NCI-H510A treated with DMSO at 0.1 percent for 48 hours (cell line): Measurements from ENCODE around the gene ADAMTS10.
"Not testable (repeated sequence)": the region's sequence is repeated elsewhere in the genome, so short reads cannot be mapped to it uniquely, and the experiment has no call there.

ENCODE experiments used
- DNase-seq: peaks from one replicate; lab custom pipeline; 2025; lab: John Stamatoyannopoulos, UW

ADAMTS10 gene

DNA sequence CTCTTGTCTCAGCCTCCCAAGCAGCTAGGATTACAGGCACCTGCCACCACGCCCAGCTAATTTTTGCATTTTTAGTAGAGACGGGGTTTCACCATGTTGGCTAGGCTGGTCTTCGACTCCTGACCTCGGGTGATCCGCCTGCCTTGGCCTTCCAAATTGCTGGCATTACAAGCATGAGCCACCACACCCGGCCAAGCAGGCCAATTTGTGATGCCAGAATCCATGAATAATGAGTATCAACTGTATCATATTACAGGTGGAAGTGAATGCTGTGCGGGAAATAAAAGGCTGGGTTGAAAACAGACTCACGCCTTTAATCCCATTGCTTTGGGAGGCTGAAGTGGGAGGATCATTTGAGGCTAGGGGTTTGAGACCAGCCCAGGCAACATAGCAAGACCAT lies 16.3 kb upstream of the ADAMTS10 start:
- DNase-seq = no peak

DNA sequence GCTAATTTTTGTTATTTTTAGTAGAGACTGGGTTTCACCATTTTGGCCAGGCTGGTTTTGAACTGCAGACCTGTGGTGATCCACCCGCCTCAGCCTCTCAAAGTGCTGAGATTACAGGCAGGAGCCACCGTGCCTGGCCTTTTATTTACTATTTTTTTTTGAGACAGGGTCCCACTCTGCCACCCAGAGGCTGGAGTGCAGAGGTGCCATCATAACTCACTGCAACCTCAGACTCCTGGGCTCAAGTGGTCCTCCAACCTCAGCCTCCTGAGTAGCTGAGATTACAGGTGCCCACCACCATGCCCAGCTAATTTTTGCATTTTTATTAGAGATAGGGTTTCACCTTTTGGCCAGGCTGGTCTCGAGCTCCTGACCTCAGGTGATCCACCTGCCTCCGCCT lies 12.4 kb upstream of the ADAMTS10 start:
- DNase-seq = not testable (repeated sequence)

DNA sequence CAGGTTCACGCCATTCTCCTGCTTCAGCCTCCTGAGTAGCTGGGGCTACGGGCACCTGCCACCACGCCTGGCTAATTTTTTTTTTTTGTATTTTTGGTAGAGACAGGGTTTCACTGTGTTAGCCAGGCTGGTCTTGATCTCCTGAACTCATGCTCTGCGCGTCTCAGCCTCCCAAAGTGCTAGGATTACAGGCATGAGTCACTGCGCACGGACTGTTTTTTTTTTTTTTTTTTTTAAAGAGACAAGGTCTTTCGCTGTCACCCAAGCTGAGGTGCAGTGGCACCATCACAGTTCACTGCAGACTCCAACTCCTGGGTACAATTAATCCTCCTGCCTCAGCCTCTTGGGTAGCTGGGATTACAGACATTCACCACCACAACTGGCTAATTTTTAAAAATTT lies 8.2 kb upstream of the ADAMTS10 start:
- DNase-seq = no peak

DNA sequence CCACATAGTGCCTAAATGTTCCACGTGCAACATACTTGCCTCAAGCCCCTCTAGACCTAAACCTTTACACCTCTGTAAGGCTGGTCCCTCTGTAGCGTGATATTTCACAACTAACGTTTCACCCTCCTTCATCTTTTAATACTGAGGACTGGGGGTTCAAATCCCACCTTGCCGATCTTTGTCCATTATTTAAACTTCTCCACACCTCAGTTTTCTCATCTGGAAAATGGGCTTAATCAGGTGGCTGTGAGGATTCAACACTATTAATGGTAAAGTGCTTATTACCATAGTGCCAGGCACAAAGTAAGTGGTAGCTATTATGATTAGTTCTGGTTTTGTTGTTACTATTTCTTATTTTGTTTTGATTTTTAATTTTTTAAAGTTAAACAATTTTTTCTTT lies 7.5 kb upstream of the ADAMTS10 start:
- no peak for DNase-seq

DNA sequence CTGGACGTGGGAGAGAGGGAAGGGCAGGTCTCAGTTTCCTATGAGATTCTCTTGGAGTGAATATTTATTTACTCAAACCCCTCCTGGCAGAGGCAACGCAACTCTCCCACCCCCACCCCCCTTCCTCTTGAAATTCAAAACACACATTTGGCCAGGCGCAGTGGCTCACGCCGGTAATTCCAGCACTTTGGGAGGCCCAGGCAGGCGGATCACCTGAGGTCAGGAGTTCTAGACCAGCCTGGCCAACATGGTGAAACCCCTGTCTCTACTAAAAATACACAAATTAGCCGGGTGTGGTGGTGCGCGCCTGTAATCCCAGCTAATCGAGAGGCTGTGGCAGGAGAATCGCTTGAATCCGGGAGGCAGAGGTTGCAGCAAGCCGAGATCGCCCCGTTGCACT lies 6.8 kb upstream of the ADAMTS10 start:
- DNase-seq = not testable (repeated sequence)

DNA sequence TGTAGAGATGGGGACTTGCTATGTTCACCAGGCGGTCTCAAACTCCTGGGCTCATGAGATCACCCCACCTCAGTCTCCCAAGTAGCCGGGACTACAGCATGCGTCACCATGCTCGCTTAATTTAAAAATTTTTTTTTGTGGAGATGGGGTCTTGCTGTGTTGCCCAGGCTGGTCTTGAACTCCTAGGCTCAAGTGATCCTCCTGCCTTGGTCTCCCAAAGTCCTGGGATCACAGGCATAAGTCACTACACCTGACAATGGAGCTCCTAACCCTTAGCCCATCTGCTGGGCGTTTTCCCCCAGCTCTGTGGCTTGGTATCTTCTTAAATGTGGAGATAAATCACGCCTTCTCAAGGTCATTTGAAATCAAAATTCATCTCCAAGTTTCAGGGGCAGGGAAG lies 6.3 kb upstream of the ADAMTS10 start:
- no peak for DNase-seq

DNA sequence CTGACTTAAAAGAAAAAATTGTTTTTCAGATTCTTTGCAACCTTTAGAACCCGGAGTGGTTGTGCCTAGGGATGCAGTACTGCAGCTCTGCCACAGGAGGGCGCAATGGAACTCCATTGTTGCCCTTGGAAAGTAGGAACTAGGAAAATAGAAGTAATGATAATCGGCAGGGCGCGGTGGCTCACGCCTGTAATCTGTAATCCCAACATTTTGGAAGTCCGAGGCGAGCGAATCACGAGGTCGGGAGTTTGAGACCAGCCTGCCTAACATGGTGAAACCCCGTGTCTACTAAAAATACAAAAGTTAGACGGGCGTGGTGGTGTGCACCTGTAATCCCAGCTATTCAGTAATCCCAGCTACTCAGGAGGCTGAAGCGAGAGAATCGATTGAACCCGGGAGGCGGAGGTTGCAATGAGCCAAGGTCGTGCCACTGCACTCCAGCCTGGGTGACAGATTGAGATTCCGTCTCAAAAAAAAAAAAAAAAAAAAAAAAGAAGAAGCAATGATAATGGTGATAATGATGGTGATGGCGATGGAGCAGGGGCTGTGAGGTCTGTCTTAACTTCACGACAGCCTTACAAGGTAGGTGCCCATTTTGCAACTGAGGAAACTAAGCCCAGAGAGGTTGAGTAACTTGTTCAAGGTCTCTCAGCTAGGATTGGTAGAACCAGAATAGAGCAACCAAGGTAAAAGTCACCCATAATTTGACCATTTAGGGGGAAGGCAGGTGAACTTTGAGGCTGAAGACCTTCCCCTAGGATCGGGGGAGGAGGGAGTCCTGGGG lies 5.5 kb upstream of the ADAMTS10 start:
- DNase-seq = no peak

DNA sequence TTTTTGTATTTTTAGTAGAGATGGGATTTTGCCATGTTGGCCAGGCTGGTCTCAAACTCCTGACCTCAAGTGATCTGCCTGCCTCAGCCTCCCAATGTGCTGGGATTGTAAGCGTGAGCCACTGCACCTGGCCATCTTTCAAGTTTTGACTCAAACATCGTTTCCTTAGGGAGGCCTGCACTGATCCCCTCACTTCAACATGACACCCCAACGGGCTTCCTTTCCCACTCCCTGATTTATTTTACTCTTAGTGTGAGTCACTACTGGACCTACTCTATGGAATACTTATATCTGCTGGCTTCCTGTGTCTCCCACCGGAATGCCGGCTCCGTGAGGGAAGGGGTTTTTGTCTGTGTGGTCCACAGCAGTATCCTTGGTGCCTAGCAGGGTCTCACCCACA lies 4.5 kb upstream of the ADAMTS10 start:
- no peak for DNase-seq

DNA sequence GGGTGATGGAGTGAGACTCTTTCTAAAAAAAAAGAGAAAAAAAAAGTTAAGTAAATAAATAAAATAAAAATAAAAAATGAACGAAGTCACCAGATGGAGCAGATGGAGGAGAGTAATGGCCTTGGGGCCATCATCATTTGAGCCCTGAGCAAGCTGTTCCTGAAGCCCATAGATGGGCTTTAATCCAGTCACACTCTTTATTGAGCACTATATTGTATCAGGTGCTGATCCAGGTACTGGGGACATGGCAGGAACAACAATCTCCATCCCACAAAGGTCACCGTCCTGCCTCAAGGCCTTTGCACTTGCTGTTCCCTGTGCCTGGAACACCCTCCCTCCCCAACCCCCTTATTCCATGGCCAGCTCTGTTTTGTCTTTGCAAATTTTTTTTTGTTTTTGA lies 3.9 kb upstream of the ADAMTS10 start:
- DNase-seq = no peak

DNA sequence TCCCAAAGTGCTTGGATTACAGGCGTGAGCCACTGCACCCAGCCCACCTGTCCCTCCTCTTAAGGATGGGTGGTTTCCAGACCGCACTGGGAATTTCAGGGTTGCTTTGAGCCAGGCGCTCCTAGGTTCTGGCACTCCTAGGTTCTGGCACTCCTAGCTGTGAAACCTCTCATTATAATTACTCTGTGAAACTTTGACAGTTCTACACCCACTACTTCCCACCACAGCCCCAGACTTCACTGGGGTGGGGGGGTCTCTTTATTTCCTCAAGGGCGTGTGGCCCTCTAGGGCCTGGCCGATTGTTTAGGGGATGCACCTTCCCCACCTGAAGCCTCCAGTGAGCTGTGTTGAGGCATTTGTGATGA lies 2.3 kb upstream of the ADAMTS10 start:
- DNase-seq = no peak

DNA sequence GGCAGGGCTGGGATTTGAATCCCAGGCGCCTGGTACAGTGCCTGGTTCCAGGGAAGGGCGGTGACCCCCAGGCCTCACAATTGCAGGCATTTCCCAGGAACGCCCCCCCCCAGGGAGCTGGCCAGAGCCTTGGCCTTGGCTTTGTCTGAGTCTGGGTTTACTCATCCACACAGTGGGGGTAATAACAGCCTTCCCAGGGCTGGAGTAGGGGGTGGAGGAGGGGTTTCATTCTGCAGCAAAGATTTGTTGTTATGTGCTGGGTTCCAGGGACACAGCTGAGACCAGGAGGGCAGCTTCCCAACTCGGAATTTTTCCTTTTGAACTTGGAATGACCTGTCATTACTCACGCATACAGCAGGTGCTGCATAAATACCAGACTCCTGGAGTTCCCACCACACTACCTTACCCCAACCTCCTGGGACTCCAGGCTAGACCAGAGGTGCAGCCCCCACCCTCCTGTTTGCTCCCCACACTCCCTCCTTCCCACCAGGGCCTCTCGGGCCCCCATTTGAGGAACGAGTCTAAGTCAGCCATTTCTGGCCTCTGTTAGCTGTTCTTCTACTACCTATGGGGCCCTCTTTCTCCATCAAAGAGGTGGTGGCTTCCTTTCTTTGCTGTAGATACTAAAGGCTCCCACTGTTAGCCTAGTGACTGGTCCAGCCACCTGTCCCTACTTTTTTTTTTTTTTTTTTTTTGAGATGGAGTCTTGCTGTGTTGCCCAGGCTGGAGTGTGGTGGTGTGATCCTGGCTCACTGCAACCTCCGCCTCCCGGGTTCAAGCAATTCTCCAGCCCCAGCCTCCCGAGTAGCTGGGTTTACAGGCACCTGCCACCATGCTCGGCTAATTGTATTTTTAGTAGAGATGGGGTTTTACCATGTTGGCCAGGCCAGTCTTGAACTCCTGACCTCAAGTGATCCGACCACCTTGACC lies 1.6 kb upstream of the ADAMTS10 start:
- no peak for DNase-seq

DNA sequence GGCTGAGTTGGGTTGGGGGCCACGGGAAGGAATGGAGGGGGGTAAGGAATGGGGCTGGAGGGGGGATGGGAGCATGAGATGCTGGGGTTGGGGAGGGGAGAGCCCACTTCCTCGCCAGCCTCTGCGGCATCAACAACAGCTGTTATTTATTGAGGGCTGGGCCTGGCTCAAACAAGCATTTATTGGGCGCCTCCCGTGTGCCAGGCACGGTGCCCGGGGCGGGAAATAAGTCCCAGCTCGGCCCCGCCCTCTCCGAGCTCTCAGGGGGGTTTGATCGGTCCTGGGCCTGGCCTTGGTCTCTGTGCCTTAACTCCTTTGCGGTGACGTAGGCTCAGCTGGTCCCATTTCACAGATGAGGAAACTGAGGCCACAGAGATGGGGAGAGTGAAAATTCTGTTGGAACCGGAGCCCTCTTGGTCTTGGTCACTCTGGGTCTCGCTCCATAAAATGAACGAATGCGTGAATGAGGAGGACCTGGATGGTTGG lies 919 bp upstream of the ADAMTS10 start:
- DNase-seq = no peak

DNA sequence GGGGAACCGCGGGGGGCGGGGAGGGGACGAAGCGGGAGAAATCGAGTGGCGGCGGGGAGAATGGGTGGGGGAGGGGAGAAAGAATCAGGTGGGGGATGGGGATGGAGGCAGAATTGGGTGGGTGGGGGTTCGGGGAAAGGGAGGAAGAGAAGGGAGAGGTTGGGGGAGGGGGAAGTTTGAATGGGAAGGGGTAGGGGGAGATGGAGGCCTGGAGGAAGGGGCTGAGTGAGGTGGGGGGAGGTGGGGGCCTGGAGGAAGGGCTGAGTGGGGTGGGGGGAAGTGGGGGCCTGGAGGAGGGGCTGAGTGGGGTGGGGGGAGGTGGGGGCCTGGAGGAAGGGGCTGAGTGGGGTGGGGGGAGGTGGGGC lies 403 bp upstream of the ADAMTS10 start:
- no peak for DNase-seq

DNA sequence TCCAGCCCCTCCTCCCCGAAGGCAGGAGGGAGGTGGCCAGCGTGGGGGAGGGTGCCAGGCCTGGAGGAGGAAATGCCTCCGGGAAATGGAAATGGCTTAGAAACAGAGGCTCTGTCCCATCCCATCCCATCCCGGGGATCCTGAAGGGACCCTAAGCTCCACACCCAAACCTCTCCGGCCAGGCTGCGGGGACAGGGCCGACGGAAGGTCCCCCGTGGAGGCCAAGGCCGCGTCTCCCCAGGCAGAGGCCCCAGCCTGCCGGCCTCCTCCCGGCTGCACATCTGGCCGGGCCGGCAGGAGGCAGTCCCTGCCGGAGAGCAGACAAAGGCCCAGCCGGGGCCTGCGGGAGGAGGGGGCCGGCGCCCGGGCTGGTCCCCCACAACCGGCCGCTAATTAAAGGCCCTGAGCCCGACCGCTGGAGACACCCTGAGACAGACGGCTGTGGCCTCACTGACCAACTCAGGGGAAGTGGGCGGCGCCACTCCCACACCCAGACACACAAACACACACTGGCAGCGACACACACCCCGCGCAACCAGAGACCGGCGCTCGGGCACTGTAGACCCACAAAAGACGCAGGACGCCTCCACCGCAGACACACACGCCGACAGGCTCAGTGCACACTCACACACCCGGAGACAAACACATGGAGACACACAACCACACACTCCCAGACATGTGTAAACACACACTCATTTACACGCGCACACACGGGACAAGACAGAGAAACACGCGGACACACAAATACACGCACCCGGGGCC lies 1.1 kb downstream of the ADAMTS10 start:
- DNase-seq = no peak

DNA sequence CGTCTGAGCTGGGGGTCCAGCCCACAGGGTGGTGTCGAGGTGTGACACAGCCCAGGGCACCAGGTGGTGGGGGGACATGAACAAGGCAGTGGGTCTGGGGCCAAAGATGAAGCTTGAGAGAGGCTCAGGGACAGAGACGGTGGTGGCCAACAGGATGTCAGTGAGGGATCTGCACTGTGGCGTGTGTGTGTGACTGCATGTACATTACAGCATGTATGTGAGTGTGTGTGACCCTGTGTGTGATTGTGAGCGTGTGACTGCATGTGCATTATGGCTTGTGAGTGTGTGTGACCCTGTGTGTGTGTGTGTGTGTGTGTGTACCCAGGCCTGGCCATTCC lies 1.6 kb downstream of the ADAMTS10 start:
- DNase-seq = no peak

DNA sequence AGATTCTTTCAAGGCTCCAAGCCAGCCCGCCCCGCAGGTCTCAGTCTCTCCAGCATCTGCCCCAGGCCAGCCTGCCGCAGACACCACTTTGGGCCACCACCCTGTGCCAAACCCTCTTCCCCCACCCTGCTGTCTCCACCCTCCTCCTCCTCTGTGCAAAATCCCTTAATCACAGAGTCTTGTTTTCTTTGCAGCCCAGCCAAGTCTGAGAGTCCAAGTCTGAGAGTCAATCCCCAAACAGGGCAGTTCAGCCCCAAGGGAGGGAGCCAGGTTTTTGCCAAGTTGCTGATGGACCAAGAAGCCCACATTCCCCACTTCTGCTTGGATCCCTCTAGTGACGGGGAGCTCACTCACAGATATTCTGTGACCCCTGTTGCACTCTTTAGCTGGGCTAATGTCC lies 3.1 kb downstream of the ADAMTS10 start:
- DNase-seq = no peak

DNA sequence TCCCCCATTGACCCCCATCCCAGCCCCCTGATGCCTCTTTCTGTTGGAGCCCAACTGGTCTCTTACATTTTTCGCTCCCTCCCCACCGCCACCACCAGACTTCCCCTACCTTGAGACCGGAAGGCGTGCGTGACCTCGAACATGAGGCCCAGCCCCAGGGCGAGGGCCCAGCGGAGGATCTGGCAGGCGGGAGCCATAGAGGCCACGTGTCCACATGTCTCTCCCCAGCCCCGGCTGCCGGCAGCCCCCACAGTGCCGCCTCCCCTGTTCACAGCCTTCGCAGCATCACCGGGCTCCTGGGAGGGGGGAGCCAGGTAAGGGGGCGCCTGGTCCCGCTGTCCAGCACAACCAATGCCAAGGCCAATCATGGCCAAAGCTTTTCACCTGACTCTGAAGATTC lies 5.0 kb downstream of the ADAMTS10 start:
- DNase-seq = no peak

DNA sequence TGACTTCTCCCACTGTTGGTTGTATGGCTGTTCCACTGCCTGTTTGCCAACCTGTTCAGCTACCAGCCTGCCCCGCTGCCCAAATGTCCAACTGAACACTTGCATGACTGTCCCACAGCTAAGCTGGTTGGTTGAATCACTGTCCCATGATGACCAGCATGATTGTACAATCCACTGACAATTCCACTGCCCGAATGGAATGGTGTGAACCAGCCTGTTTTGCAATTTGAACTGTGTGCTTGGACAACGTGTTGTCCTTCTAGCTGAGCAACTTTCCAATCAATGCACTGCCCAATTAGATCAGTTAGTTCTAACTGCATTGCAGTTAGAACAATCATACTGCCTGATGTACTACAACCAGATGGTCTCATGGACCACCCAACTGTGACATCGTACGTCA lies 8.7 kb downstream of the ADAMTS10 start:
- no peak for DNase-seq

DNA sequence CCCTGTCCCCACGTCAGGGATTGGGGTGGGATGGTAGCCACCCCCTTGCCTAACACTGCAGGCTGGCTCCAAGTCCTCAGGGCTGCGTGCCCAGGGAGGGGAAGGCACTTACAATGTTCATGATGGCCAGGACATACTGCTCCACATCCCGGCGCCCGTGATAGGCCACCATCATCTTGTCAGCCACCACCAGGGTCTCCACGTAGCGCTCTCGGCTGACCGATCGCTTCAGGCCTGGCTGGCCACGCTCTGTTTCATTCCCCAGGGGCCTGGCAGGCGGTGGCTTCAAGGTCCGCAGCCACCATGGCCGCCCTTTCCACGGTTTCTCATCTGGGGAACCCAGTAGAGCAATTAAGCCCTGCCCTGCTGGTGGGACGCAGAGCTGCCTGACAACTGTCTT lies 9.7 kb downstream of the ADAMTS10 start:
- DNase-seq = no peak

DNA sequence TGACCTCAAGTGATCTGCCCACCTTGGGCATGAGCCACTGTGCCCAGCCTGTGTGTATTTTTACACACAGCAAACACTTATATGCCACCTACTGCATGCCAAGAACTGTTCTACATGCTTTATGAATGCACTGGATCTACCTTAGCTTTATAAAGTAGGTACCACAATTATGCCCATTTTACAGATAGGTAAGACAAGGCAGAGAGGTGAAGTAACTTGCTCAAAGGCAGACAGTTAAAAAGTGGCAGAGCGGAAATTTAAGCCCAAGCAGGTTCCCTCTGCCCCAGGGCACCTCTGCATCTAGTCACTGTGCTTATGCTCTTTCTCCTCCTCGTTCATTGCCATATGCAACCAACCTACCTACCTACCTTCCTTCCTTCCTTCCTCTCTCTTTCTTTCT lies 10.5 kb downstream of the ADAMTS10 start:
- no peak for DNase-seq

DNA sequence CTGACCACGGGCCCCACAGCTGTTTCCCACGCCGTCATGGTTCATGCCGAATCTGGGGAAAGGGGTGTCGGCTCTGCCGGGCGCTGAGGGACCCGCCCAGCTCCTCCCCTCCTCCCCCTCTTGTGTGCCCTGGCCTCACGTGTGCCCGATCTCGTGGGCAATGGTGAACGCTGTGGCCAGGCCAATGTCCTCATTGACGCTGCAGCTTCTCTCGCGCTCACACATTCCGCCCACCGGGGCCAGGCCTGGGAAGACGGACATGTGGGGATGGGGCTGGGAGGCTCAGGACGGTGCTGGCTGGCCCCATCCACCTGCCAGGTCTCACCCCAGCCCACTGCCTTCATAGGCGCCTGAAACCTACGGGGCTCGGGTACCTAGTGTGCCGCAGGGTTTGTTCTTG lies 14.3 kb downstream of the ADAMTS10 start:
- no peak for DNase-seq

DNA sequence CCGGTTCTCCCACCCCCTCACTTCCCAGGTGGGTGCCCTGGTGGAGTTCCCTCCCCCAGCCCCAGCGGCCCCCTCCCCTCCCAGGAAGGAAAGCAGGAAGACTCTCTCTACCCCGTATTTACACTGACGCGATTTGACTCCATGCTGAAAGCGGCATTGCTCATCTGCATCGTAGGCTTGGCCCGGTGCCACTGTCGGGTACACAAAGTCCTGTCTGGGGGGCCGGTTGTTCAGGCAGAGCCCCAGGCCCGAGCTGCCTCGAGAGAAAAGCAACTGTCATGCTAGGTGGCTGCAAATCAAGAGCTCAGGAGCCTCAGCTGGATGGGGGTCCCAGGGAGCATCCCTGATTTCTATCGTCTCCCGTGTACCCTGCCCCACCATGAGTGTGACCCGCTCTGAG lies 14.9 kb downstream of the ADAMTS10 start:
- DNase-seq = no peak

DNA sequence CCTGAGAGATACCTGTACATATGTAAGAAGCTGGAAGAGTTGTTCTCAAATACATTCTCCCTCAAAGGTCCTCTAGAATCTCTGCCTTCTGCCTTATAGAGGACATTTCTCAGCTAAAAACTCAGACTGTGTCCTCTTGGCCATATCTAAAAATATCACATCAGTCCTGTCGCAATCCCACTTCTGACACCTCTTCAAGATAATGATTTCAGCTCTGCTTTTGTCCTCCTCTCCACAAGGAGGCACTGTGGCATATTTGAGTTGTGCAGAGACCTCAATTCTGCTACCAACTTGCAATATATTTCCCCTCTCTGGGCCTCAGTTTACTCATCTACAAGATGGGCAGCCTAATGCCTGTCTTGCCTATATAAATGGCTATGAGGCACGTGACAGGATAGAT lies 16.6 kb downstream of the ADAMTS10 start:
- DNase-seq = no peak
